HG03565 (cell line): ENCODE data around the gene NR3C2.
"Not testable (repeated sequence)": the region's sequence is repeated elsewhere in the genome, so short reads cannot be mapped to it uniquely, and the experiment has no call there.

Experiments
- ATAC-seq: cut with Tn5 transposase; IDR thresholded peaks from one replicate; pipeline ENCODE4 v1.9.1; 2021; ENCODE audit warnings: mild to moderate bottlenecking, moderate library complexity; ENCODE audit not compliant: unreplicated experiment

Gene NR3C2

DNA sequence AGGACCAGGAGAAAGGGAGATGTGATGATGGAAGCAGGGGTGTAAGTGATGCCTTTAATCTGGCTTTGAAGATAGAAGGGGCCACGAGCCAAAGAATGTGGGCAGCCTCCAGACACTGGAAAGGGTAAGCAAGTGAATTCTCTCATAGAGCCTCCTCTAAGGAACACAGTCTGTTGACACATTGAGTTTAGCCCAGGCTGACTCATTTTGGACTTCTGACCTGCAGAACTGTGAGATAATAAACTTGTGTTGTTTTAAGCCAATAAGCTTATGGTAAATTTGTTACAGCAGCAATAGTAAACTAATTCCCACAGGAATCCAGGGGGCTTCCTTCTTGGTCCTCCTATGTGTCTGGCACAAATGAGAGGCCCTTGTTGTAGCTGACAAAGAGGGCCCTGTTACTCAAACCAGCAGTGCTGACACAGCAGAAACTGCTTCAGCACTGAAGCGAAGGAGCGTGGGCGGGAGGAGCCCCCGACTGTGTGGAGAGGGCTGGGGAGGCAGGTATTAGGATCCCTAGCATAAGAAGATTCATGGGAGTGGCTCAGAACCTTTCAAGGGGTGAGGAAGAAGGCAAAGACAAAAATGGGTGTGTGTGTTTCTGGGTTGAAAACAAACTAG, 268.7 kb downstream of the NR3C2 start:
- no peak for ATAC-seq

DNA sequence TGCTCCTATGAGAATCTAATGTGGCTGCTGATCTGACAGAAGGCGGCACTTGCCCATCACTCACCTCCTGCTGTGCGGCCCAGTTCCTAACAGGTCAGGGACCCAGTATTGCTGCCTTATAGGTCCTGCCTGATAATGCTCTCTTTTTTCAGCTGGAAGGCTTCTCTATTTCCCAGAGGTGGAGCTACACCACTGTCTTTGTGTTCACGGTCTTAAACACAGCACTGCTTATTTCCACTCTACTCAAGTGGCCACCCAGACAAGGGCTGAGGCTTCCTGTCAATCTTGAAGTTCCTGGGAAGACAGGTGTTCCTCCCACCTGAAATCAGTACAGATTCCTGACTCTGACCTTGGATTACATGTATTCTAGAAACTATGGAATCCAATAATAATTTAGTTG, 270.6 kb downstream of the NR3C2 start:
- no peak for ATAC-seq

DNA sequence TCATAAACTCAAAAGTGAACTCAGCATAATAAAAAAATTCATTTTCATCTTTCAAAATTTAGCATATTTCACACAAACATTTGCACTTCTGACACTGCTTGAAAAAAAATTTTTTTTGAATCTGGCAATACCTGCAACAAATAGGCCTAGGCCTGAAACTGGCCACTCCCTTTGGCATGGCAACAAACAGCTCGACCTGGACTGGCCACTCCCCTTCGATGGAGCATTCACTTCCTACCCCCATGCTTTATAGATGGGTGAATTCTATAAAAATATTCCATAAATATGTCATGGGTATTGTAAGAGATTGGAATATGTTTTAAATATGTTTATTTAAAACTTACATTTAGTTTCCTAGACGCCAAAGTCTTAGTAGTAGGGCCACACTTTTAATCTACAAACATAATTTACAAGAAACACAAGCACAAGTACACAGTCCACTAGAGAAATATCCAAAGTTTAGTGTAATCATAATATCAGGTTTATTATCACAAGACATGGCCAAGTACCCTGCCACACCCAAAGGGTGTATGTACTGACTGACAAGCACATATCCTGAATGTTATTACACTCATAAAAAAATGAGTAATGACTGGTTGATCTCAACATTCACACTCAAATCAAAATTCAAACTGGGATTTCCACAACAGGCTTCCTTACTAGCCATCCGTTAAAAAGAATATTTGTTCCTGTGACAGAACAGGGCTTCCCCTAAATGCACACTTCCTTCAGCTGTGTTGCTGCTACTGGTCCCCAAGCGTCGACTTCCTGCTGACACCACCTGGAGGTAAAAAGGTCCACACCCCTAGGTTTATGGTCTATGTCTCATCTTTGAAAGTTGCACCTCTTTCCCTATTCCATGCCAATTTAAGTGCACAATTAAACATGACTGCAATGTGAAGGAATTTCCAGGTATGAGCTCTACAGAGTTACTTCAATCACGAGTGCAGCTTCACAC, 271.5 kb downstream of the NR3C2 start:
- no peak for ATAC-seq

DNA sequence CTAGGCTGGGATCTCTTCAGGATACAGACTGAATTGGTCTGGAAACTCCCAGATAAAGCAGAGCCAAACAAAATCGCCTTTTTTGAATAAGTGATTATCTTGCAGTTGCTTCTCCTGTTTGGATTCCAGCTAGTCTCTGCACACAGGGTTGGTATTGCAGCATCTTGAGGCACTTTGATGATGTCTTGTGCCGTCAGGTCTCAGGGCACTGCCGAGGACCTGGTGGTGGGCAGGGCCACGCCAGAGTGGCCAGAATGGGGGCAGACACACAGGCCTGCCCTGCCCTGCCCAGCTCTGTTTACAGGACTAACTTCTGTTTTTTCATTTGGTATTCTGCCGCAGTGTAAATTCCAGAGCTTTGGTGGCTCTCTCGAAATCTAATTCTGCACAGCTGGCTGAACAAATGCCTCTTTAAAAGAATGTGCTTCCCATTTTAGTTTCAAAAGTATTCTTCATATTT, 276.1 kb downstream of the NR3C2 start:
- no peak for ATAC-seq

DNA sequence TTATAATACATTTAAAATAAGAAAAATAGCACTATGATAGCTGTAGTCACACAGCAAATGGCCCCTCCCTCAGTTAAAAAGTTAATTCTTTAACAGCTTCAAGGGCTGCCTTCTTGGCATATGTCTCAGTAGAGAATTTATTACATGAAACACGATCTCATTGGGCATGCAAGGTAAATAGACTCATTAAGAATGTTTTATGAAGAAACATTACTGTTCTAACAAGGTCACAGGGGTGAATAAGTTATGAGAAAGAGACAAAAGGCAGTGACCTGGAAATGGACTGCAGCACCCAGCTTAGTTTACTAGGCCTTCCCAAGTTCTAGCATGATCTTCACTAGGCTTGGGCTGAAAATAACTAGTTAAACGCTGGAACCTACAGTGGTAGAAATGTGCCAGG, 277.7 kb downstream of the NR3C2 start:
- ATAC-seq, result no peak

DNA sequence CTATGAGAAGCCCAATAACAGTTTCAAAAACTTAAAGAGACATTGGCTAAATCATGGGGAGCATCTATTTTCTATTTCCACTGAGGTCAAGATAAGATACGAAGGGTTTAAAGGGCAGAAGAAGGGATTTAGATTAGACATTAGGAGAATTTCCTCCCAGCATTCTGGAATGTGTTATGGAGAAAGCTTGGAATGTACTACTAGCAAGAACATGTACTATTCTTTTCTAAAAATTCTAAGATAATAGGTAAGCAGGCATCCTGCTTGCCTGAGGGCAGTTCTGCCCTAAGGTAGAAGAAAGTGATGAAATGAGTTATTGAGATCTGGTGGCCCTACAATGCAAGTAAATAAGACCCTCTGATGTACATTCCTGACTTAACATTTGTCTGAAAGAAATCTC, 279.2 kb downstream of the NR3C2 start:
- no peak for ATAC-seq

DNA sequence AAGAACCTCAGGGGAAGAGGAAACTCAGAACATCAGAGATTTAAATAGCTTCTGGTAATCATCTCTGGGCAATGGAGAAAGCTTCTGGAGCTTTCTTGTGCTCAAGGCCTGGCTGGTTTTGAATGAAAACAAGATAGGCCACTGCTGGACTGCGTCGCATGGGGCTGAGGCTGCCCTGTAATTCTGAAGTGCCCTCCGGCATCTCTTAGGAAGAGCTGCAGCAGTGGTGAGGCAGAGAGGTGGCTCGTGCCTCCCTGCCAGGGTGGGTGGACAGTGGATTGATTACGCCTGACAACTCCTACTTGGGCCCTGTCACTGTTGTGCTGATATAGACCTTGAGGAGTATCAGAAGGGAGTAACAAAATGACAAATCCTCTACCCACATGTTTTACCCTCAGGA, 279.7 kb downstream of the NR3C2 start:
- ATAC-seq, result no peak

DNA sequence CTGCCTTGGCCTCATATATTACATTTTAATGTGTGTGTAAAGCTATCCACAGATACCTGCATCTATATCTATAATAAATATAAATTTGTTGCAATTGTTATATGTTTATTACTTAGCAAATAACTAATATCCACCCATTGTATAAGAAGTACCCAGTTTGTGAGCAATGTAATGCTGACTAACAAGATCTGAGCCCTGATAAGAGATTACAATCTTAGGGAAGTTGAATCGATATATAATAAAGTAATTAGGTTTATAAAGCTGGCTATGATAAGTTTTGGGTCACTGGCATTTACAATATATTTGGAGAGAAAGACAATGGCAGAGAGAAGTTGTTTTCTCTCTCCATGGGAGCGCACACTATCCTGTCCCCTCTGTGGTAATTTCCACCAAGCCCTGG, 280.6 kb downstream of the NR3C2 start:
- ATAC-seq, result no peak

DNA sequence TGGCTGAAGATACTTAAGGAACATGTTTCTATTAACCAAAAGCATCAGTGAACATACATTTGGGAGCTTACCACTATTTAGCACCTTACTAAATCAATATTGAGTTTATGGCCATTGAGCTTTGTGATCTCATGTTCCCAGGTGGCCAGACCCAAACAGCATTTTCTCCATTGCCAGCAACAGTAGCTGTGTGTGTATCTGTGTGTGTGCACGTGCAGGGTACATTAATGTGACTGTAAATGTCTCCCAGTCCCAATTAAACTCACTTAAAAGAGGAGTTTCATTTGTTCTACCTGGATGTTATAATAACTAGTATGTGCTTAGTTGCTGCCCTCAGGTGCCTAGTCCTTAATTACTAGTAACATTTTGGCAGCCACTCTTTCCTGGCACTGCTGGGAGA, 282.4 kb downstream of the NR3C2 start:
- no peak for ATAC-seq

DNA sequence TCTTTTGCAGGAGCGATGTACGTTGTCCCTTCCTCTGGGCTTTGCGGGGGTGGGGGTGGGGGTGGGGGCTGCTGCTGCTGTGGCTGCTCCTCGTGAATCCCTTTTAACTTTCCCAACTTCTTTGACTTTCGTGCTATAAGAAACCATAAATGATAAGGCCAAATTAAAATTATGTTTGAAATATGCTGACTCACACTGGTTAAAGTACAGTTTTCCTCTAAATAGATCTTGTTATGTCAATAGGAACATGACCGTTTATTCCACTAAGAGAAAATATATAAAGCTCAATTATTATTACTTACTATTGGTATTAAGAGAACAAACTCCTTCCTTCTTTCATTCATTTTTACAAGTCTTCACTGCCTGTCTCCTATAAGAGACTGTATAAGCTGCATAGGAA, 287.4 kb downstream of the NR3C2 start:
- no peak for ATAC-seq

DNA sequence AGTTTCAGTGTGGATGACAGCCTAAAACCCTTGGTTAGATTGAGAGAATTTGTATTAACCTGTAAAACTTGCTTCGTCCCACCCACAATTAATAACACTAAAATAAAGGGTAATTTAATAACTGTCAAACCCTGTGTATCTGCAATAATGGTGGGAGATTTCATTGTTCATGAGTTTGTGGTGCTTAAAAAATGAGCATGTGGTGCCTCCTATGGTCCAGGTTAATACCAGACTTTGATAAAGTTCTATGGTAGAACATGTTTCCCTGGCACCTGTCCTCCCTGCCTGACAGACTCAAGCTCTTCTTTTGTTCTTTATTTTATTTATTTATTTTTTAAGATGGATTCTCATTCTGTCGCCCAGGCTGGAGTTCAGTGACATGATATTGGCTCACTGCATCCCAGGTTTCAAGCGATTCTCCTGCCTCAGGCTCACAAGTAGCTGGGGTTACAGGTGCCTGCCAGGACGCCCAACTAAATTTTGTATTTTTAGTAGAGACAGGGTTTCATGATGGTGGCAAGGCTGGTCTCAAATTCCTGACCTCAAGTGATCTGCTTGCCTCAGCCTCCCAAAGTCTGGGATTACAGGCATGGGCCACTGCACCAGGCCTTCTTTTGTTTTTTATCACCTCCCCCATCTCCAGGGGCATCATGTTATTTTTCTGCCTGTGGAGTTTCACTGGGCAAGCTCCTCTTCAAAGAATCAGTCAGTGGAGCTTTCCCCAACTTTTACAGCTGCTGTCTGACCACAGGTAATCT, 289.2 kb downstream of the NR3C2 start:
- ATAC-seq, result no peak

DNA sequence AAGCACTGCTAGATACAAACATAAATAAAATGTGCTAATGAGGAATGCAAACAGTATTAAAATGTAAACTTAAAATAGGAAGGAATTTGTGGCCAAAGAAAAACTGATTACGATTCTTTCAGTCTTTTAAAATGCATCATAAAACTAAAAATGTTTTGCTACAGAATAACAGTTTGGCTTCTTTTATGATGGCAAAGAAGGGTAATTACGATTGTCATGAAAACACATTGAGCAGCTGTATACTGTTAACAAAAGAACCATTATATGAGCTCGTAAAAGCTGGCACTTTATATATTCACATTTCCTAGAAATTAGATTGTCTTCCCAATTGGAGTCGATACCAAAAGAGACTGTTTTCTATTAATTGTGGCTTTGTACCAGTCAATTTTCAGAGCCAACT, 290.4 kb downstream of the NR3C2 start:
- ATAC-seq, result no peak

DNA sequence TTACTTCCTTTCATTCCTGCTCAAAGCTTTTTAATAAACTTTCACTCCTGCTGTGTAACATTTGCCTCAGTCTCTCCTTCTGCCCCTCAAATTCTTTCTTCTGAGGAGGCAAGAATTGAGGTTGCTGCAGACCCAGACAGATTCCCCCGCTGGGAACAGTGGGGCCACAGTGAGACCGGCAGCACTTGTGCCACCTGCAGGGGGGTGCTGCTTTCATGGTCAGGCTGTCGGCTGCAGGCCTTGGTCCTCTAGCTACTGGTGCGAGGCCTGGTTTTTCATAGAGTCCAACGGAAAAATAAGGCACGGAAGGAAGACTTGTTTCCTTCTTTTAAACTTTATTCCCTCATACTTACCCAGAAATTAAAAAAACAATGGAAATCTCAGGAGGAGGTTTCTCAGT, 296.7 kb downstream of the NR3C2 start:
- ATAC-seq, result no peak

DNA sequence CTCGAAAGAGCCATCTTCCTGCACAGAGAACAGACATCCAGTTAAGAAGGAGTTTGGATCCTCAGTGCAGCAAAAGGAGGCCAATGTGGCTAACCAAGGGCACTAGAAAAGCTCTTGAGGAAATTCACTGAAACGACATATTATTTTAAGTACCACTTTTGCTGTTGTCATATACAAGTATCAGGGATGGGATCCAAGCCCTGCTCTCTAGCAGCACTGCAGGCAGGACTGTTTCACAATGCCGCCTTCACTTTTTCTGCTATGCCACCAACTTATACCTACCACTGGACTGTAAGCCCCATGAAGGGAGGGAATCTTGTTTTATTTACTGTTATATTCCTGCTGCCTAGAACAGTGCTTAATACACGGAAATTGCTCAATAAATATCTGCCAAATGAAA, 299.0 kb downstream of the NR3C2 start:
- ATAC-seq, result no peak

DNA sequence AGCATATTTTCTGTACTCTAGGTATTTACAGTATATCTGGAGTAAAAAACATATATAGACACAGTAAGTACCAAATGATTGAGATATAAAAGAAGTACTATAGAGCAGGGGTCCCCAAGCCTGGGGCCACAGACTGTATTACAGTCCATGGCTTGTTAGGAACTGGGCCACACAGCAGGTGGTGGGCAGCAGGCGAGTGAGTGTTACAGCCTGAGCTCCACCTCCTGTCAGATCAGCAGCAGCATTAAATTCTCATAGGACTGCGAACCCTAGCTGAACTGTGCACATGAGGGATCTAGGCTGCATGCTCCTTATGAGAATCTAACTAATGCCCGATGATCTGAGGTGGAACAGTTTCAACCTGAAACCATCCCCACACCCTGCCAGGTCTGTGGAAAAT, 300.7 kb downstream of the NR3C2 start:
- ATAC-seq, result no peak

DNA sequence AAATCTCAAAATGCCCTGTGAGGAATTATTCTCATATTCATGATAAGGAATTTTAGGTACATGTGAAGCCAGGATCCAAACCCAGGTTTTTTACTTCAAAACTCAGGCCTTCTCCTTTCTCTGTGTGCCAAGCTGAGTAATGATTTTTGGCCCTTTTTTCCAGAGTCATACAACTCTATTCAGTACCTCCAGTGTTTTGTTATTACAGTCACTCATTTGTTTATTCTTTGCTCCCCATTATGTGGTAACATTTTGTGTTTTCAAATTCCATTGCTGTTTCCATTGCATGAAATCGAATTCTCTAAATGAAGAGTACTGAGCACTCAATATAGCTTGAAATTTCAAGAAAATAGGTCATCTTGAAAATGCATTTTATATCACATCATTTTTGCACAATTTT, 315.4 kb downstream of the NR3C2 start:
- no peak for ATAC-seq

DNA sequence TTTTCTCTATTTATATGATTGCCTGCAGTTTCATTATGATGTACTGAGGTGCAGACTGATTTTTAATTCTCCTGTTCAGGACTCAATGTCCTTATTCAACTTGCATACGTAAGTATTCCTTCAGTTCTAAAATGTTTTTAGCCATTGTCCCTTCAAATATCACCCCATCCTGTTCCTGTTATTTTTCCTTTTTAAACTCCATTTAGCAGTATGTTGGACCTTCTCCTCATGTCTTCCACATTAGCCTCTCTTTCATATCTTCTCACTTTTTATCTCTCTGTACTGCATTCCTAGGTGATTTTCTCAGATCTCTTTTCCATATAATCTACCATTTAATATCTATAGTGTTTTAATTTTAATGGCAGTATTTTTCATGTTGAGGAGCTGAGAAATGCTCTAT, 317.7 kb downstream of the NR3C2 start:
- no peak for ATAC-seq

DNA sequence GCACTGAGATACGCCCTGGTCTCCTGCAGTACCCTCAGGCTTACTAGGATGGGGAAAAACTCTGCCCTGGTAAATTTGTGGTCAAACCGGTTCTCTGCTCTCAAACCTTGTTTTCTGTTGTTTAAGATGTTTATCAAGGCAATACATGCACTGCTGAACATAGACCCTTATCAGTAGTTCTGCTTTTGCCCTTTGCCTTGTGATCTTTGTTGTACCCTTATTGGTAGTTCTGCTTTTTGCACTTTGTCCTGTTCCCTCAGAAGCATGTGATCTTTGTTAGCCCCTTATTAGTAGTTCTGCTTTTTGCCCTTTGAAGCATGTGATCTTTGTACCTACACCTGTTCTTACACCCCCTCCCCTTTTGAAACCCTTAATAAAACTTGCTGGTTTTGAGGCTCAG, 319.1 kb downstream of the NR3C2 start:
- not testable (repeated sequence) for ATAC-seq

DNA sequence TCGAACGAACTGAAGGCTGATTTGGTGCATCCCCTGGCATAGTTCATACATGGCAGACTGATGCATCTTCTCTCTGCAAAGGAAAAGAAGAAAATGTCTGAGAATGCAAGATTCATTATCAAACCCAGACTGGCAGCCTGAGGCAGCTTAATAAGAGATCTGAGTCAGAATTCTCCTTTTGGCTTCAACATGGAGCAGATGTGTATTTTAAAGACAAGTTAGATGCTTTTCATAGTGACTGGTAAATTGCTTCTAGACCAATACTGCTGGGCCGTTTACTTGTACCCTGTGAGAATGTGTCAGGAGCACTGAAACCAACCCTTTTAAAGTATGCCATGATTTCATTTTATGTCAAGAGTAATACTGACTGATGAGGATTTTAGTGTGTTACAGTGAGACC, 322.0 kb downstream of the NR3C2 start:
- ATAC-seq, result no peak

DNA sequence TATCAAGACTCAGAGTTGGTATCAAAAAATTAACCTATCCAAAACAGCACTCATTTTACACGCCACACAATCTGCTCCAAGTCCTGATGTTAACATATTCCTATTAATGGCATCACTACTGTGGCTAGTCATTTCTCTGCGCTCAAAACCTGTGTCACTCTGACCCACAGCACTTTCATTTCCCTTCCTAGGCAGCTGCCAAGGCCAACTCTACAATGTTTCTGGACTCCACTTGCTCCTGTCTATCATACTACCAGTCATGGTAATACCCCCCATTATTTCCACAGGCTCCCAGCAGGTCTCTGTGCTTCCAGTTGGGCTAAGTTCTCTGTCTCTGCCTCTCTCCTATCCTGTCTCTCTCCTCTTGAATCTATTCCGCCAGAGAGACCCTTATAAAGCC, 323.6 kb downstream of the NR3C2 start:
- no peak for ATAC-seq

DNA sequence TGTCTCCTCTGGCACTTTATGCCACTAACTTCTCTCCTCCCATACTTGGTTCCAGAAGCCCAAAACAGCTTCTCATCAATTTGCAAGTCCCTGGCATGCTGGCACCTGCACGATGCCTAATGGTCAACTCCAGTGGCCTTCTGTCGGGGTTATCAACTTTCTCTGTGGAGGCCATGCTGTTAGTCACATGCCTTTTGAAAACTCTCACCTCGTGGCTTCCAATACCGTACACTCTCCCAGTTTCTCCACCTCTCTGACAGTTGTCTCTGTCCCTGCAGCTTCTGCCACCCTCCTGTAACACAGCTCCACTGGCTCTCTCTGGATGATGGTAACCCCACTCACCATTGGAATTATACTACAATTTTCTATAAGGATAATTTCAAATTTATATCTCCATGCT, 324.0 kb downstream of the NR3C2 start:
- ATAC-seq, result no peak

DNA sequence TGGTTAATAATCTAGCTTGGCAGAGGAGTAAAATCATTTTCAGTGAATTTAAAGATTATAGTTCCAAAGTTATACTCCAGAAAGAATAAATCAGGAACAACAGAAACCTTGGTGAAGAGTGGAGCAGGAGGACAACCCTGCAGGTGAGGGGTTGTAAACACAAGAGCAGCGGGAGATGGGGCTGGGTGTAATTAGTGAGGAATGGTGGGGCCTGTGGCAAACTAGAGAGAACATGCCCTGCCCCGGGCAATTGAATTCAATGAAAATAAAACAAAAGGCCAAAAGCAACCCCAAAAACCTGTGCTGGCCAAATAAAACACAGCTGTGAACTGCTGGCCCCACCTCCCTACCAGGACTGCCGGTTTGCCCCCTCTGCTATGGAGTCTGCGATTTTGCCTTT, 325.2 kb downstream of the NR3C2 start:
- ATAC-seq, result no peak
